Inferior parietal cortex (tissue), 1 donor: Measurements from ENCODE around the gene COL18A1.

Experiments
- DNase-seq: peaks from one replicate; pipeline ENCODE4 v3.0.0-alpha.2; 2016; ENCODE audit errors: extremely low spot score

Gene COL18A1

GRCh38 chr21:45506241-45506817, 101.4 kb downstream of the COL18A1 start:
- DNase-seq, result no peak

DNA sequence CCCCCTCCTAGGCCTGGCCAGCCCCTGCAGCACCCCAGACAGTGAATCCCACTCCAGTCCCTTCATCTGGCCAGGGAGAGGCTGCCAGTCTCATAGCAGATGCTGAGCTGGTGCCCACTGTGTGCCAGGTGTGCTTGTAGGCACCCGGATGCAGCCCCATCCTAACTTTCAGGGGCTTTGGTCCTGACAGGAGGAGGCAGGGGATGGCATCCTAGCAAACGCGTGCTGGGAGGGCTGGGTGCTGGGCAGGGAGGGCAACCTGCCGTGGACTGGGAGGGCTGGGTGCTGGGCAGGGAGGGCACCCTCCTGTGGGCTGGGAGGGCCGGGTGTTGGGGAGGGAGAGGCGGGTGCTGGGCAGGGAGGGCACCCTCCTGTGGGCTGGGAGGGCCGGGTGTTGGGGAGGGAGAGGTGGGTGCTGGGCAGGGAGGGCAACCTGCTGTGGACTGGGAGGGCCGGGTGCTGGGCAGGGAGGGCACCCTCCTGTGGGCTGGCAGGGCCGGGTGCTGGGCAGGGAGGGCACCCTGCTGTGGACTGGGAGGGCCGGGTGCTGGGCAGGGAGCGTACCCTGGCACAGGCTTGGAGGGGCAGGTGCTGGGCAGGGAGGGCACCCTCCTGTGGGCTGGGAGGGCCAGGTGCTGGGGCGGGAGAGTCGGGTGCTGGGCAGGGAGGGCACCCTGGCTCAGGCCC, 102.0 kb downstream of the COL18A1 start:
- DNase-seq, result no peak

GRCh38 chr21:45507523-45507875, 102.5 kb downstream of the COL18A1 start:
- DNase-seq, result no peak

GRCh38 chr21:45507888-45508508, 103.0 kb downstream of the COL18A1 start:
- DNase-seq, result no peak

DNA sequence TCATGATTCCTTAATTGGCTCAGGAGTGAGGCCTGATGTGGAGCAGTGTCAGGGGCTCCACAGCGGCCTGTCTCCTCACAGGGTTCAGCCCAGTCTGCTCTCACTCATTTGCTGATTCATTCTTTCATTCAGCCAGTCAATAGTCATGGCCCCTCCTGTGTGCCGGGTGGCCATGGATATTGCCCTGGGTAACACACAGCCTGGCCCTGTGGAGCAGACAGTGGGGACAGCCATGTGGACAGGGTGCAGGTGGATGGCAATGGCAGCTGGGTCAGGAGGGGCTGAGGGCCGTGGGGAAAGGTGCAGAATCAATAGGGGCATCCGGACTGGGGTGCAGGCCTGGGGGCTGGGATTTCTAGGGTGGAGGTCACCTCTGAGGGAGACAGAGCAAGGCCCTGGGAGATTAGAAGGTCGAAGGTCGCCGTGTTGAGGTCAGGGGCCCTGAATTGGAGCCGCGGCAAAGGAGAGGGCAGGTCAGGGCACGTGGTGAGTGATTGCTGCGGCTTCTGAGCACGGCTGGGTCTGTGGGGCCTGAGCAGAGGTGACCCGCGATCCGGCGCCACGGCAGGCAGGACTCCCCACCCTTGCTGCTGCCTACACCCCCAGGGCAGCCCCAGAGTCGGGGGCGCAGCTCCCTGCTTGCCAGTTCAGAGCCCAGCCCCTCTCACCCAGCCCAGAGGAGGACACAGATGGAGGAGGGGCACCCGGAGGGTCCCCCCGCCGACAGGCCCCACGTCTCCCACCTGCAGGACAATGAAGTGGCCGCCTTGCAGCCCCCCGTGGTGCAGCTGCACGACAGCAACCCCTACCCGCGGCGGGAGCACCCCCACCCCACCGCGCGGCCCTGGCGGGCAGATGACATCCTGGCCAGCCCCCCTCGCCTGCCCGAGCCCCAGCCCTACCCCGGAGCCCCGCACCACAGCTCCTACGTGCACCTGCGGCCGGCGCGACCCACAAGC, 103.9 kb downstream of the COL18A1 start:
- no peak for DNase-seq

DNA sequence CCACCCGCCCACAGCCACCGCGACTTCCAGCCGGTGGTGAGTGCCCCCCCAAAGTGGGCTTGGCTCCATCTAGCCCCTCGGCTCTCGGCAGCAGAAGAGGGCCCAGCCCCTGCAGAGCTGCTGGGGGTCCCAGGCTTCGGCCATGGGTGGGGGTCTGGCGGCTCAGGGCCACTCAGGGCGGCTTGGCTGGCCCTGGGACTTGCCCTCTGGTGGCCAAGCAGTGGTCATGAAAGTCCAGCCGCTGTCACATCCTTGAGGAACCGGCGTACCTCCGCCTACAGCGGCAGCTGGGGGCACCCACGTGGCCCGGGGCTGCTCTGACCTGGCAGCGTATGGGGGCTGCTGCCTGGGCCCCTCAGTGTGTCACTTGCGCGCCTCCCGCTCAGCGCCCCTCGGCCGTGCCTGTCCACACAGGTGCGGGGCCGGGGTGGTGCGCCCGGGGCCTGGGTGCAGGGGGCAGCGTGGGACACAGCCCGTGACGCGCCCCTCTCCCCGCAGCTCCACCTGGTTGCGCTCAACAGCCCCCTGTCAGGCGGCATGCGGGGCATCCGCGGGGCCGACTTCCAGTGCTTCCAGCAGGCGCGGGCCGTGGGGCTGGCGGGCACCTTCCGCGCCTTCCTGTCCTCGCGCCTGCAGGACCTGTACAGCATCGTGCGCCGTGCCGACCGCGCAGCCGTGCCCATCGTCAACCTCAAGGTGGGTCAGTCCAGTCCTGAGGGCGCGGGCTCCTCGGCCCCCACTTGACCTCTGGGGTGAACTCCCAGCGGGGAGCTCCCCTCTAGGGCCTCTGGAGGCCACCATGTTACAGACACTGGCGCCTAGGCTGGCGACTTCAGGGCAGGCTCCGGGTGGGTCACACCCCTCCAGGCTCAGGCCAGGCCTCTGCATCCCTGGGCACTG, 104.9 kb downstream of the COL18A1 start:
- no peak for DNase-seq

- DNase-seq, result no peak
Measured at GRCh38 chr21:45510466-45510955, 105.5 kb downstream of the COL18A1 start.

GRCh38 chr21:45511007-45511406, 106.0 kb downstream of the COL18A1 start:
- DNase-seq, result no peak

DNA sequence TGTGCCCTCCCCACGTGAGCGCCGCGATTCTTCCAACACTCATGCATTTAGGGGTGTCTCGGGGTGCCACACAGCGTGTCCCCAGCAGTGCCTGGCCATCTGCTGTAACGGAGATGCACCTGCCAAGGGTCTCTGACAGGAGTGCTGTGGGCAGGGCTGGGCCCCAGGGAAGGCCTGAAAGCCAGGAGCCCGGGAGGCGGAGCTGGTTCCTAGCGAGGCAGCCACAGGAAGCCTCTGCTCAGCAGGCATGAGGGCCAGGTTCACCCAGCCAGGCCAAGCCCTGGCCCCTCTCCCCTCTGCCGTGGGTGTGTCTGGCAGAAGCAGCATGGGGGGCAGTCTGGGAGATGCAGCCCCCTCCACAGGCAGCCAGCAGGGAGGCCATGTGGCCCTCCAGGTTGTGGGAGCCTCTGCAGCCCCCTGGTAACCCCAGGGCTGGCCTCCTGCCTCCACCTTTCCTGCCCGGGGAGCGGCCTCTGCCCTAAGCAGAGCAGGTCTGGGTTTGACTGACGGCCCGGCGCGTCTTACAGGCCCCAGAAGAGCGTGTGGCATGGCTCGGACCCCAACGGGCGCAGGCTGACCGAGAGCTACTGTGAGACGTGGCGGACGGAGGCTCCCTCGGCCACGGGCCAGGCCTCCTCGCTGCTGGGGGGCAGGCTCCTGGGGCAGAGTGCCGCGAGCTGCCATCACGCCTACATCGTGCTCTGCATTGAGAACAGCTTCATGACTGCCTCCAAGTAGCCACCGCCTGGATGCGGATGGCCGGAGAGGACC, 106.9 kb downstream of the COL18A1 start:
- DNase-seq, result no peak

DNA sequence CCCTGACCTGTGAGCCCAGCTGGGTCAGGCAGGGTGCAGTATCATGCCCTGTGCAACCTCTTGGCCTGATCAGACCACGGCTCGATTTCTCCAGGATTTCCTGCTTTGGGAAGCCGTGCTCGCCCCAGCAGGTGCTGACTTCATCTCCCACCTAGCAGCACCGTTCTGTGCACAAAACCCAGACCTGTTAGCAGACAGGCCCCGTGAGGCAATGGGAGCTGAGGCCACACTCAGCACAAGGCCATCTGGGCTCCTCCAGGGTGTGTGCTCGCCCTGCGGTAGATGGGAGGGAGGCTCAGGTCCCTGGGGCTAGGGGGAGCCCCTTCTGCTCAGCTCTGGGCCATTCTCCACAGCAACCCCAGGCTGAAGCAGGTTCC, 107.6 kb downstream of the COL18A1 start:
- no peak for DNase-seq

GRCh38 chr21:45513003-45513717, 108.2 kb downstream of the COL18A1 start:
- DNase-seq, result no peak

GRCh38 chr21:45513741-45514310, 108.9 kb downstream of the COL18A1 start:
- no peak for DNase-seq

GRCh38 chr21:45514311-45515021, 109.5 kb downstream of the COL18A1 start:
- no peak for DNase-seq

GRCh38 chr21:45515241-45516061, 110.5 kb downstream of the COL18A1 start:
- no peak for DNase-seq

GRCh38 chr21:45516071-45516670, 111.2 kb downstream of the COL18A1 start:
- DNase-seq, result no peak

DNA sequence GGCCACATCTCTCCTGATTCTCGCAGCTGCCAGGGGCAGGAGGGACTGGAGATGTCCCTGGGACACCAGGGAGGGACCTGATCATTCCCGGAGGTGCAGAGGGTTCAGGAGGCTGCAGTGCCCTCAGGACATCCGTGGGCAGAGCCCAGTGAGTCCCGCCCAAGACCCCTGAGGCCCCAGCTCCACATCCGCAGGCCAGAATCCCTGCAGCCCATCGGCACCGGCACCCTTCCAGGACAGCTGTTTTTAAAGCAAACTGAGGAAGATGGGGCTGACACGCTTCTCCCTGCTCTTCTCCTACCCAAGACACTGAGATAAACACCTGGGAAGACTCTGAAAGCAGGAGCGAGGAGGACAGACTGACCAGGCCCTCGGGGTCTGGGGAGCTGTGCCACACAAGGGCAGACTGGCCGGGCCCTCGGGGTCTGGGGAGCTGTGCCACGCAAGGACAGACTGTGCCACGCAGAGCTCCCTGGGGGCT, 111.7 kb downstream of the COL18A1 start:
- no peak for DNase-seq
